ENCODE results near the gene CHPF.

CHPF gene

GRCh38 chr2:219556413-219556812 is 12.8 kb upstream of the CHPF start:
- in situ Hi-C loops (cut with HindIII; ENCODE audit: low pct_ligation_motif_present, low pct_unique_long_range_greater_than_20kb, low sequenced_read_pairs): no loop called here
- no peak for DNase-seq

DNA sequence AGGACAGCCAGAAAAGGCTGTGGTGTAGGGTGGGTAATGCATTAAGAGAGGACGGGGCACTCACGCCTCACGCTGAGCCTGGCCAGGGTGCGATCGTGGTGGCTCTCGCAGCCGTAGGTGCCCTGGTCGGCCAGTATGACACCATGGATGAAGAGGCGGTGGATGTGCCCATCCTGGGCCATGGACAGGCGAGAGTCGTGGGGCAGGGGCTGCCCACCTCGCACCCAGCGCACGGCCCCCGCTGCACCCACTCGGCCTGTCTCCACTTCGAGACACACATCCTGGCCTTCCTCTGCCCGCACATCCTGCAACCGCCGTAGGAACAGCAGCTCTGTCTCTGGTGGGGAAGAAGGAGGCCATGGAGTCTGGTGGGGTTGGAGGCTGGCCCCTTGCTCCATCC is 12.3 kb upstream of the CHPF start:
- in situ Hi-C loops (cut with HindIII; ENCODE audit: low pct_ligation_motif_present, low pct_unique_long_range_greater_than_20kb, low sequenced_read_pairs): no loop called here
- no peak for DNase-seq

DNA sequence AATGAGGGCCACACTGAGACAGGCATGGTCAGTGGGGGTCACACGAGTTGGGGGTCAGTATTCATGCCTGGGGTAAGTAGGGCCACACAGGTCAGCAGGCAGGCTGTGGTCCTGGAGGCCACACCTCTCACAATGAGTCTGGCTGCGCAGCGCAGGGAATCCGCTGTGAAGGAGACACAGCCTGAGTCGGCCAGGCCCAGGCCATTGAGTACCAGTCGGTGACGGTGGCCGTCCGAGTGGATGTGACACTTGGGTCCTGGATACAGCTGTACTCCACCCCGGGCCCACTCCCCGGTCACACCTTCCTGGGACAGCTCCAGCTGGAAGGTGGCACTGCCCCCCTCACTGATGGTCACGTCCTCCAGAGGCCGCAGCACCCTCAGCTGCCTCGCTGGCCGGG is 10.7 kb upstream of the CHPF start:
- in situ Hi-C loops (cut with HindIII; ENCODE audit: low pct_ligation_motif_present, low pct_unique_long_range_greater_than_20kb, low sequenced_read_pairs): no loop called here
- no peak for DNase-seq

- in situ Hi-C loops (cut with HindIII; ENCODE audit: low pct_ligation_motif_present, low pct_unique_long_range_greater_than_20kb, low sequenced_read_pairs): no loop called here
- no peak for DNase-seq
Observed at GRCh38 chr2:219553463-219553963, 9.9 kb upstream of the CHPF start.

GRCh38 chr2:219553168-219553417 is 9.5 kb upstream of the CHPF start:
- in situ Hi-C loops (cut with HindIII; ENCODE audit: low pct_ligation_motif_present, low pct_unique_long_range_greater_than_20kb, low sequenced_read_pairs): no loop called here
- no peak for DNase-seq

- in situ Hi-C loops (cut with HindIII; ENCODE audit: low pct_ligation_motif_present, low pct_unique_long_range_greater_than_20kb, low sequenced_read_pairs): no loop called here
- peak; percentile 84 for DNase-seq
Observed at GRCh38 chr2:219552382-219553167, 9.0 kb upstream of the CHPF start.

- in situ Hi-C loops (cut with HindIII; ENCODE audit: low pct_ligation_motif_present, low pct_unique_long_range_greater_than_20kb, low sequenced_read_pairs): no loop called here
- DNase-seq: peak; percentile 72
Observed at GRCh38 chr2:219551441-219552381, 8.1 kb upstream of the CHPF start.

- in situ Hi-C loops (cut with HindIII; ENCODE audit: low pct_ligation_motif_present, low pct_unique_long_range_greater_than_20kb, low sequenced_read_pairs): no loop called here
- no peak for DNase-seq
Observed at GRCh38 chr2:219549619-219550018, 6.0 kb upstream of the CHPF start.

DNA sequence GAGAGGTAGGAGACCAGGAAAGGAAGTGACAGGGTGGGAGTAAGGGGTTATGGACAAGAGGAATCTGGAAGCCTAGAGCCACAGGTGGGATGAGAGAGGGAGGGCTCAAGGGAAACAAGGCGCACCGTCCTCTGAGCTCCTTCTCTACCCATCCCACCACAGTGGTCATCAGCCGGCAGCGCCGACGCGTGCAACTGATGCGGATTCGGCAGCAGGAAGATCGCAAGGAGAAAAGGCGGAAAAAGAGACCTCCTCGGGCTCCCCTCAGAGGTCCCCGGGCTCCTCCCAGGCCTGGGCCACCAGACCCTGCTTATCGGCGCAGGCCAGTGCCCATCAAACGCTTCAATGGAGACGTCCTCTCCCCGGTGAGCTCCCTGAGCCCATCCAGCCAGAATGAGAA is 5.4 kb upstream of the CHPF start:
- in situ Hi-C loops (cut with HindIII; ENCODE audit: low pct_ligation_motif_present, low pct_unique_long_range_greater_than_20kb, low sequenced_read_pairs): no loop called here
- no peak for DNase-seq

DNA sequence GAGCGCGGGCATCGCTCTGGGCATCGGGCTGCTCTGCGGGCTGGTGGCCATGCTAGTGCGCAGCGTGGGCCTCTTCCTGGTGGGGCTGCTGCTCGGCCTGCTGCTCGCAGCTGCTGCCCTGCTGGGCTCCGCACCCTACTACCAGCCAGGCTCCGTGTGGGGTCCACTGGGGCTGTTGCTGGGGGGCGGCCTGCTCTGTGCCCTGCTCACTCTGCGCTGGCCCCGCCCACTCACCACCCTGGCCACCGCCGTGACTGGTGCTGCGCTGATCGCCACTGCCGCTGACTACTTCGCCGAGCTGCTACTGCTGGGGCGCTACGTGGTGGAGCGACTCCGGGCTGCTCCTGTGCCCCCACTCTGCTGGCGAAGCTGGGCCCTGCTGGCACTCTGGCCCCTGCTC is 4.0 kb upstream of the CHPF start:
- in situ Hi-C loops (cut with HindIII; ENCODE audit: low pct_ligation_motif_present, low pct_unique_long_range_greater_than_20kb, low sequenced_read_pairs): no loop called here
- no peak for DNase-seq

- DNase-seq: no peak
- in situ Hi-C loops (cut with HindIII; ENCODE audit: low pct_ligation_motif_present, low pct_unique_long_range_greater_than_20kb, low sequenced_read_pairs): no loop called here
Observed at GRCh38 chr2:219545943-219546352, 2.3 kb upstream of the CHPF start.

GRCh38 chr2:219545295-219545942 is 1.8 kb upstream of the CHPF start:
- DNase-seq: no peak
- in situ Hi-C loops (cut with HindIII; ENCODE audit: low pct_ligation_motif_present, low pct_unique_long_range_greater_than_20kb, low sequenced_read_pairs): no loop called here

DNA sequence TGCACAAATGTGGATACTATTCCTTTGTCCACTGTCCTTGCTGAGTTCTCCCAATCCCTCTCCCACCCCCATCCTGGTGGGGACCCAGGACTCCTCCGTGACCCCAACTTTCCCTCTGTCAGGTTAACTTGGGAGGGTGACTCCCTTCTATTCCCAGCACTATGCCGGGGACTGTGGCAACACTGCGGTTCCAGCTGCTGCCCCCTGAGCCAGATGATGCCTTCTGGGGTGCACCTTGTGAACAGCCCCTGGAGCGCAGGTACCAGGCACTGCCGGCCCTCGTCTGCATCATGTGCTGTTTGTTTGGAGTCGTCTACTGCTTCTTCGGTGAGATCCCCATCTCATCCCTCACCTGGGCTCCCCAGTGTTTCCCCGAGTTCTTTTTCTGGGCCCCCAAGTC is 958 bp upstream of the CHPF start:
- in situ Hi-C loops (cut with HindIII; ENCODE audit: low pct_ligation_motif_present, low pct_unique_long_range_greater_than_20kb, low sequenced_read_pairs): no loop called here
- DNase-seq: no peak

DNA sequence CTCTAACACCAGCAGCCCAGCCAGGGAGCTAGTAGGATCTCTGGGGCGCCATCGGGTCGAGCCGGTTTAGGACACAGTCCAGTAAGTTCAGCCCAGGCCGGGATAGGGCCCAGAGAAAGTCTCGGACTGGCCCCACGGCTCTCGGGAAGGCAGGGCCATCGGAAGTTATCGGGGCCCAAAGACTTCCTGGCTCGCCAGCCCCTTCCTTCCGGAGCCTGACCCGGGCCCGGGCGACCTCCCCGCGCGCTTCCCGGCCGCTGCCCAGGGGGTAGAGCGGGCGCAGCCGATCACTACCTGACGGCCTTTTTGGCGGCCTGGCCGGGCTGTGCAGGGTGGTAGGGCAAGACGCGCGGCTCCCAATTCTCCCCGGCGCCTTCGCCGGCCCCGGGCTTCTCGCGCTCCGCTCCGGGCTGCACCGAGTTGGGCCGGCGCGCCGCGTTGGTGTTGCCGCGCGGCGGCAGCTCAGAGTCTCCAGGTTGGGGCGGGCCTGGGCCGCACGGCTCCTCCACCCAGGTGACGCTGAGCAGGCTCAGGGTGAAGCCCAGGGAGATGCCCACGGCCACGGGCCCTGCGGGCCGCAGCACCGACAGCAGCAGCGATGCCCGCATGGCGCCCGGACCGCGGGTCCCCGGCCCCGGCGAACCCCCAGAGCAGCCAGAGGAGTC is 546 bp downstream of the CHPF start:
- in situ Hi-C loops (cut with HindIII; ENCODE audit: low pct_ligation_motif_present, low pct_unique_long_range_greater_than_20kb, low sequenced_read_pairs): no loop called here
- DNase-seq: peak; percentile 63

- in situ Hi-C loops (cut with HindIII; ENCODE audit: low pct_ligation_motif_present, low pct_unique_long_range_greater_than_20kb, low sequenced_read_pairs): no loop called here
- peak; percentile 77 for DNase-seq
Observed at GRCh38 chr2:219541611-219542180, 1.9 kb downstream of the CHPF start.

- in situ Hi-C loops (cut with HindIII; ENCODE audit: low pct_ligation_motif_present, low pct_unique_long_range_greater_than_20kb, low sequenced_read_pairs): no loop called here
- DNase-seq: no peak
Observed at GRCh38 chr2:219540784-219541504, 2.7 kb downstream of the CHPF start.

DNA sequence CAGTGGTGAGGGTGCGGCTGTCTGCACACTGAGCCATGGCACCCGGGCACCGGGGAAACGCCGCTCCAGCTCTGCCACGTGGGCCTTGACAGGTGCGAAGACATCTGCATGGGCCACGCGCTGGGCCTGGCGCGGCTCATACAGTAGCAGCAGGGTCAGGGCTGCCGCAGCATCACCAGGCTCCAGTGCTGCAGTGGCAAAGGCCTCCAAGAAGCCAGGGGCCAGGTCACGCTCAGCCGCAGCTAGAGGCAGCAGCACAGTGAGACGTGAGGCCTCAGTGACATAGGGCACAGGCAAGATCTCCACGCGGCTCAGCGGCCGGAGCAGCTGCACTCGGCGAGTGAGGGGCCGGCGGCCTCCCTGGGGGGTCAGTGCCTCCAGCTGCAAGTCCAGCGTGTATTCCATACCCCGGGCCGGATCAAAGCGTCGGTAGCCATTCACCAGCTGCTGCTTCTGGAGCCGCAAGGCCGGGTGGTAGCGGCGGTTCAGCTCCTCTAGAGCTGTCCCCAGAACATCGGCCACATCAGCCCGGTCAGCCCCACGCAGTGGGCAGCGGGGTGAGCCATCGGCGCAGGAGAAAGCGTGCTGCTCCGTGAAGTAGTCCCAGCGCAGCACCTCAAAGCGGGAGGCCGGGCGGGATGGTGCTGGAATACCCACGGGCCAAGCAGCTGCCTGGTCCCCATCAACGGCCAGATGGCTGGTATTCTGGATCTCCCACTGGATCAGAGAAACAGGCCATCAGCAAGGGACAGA is 3.5 kb downstream of the CHPF start:
- no peak for DNase-seq
- in situ Hi-C loops (cut with HindIII; ENCODE audit: low pct_ligation_motif_present, low pct_unique_long_range_greater_than_20kb, low sequenced_read_pairs): no loop called here
